ENCODE data around the gene FSTL3. TPM values are rescaled to one million over a fixed set of nuclear protein-coding genes. Genes with fewer than 3 reads are reported as not detected.

The FSTL3 gene
- total and polyA plus RNA-seq, 4 donors, result 15.1 to 172 (median 114) TPM

DNA sequence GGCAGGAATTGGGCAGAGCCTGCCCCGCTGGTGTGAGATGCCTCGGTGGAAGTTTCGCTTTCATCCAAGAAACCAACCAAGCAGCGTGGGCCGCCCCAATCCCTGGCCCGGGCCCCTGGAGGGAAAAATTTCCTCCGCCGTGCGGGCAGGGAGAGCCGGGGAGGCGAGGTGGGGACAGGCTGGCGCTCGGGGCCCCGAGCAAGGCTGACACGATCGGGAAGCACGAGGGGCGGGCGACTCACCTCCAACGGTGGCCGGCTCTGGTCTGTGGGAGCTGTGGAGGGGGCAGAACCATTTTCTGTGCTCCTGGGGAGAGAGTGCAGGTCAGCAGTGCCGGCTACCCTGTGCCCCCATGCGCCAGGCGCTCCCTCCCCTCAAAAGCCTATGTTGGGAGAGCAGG lies 24.2 kb upstream of the FSTL3 start:
- H3K9ac ChIP-seq (ENCODE audit: insufficient read depth in 1 of 2, low read length in 2 of 2), result no peak overlapping the region
- WGBS, 2 donors, result 90 to 92% methylated on average over 24 of the region's 24 CpGs
- DNase-seq (no peak), ATAC-seq (ENCODE audit: insufficient read depth, low FRiP score) (no peak)
- no peak for TF ChIP-seq CTCF (IDR thresholded peaks at IDR 0.05; ENCODE audit: control extremely low read depth, extremely low read depth)
- no peak overlapping the region for H3K27ac ChIP-seq (ENCODE audit: low read depth in 1 of 2, low read length in 1 of 2)
- no peaks in the 10 kb centered on the region for H3K27me3 ChIP-seq (ENCODE audit: control insufficient read depth in 3 of 3, insufficient read depth in 3 of 3, low read length in 2 of 3)
- H3K9me3 ChIP-seq (ENCODE audit: control insufficient read depth in 4 of 4, insufficient read depth in 3 of 4, low read length in 3 of 4), result no peaks in the 10 kb centered on the region
- no peak overlapping the region for H3K4me3 ChIP-seq
- peaks cover 2 to 63% (median 12%) of the 10 kb centered on the region in 4 donors for H3K36me3 ChIP-seq (ENCODE audit: control insufficient read depth in 4 of 4, insufficient read depth in 4 of 4, low read length in 4 of 4)
- no peaks in the 10 kb centered on the region for H3K4me1 ChIP-seq (ENCODE audit: control insufficient read depth in 5 of 5, insufficient read depth in 5 of 5, low read length in 5 of 5)

DNA sequence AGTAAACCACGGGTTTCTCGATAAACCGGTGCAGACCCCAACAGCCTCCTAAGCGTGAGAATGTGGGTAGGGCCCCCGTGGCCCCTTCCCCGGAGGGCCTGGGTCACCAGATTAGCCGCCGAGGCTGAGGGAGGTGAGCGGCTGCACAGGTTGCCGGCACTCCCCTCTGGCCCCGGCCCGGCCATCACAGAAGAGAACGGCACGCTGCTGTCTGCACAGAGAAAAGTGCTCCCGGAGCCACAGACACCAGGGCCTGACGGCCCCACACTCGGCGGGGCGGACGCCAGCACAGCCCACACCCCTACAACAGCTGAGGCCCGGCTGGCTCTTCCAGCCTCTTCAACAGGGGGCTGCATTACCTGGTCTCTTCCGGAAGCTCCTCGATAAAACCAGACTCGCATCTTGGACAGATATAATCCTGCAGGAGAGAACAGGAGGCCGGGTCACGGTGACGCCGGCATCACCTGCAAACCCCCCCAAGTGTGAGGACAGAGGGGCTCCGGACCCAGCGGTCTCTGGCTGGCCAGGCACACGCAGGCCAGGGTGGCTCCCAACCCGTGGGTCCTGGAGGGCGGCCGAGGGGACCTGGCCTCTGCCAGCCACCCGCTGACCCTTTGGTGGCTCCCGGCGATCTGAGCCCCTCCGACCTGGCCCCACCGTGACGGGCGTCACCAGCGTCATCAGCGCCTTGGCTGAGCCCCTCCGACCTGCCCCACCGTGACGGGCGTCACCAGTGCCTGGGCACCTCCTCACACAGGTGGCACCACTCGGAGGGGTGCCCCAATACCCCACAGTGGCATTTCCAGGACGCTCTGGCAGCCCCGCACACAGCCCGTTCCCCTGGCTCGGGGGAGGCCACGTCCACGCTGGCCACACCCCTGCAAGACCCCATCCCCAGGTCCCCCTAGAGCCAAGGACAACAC lies 23.5 kb upstream of the FSTL3 start:
- TF ChIP-seq CTCF (IDR thresholded peaks at IDR 0.05; ENCODE audit: control extremely low read depth, extremely low read depth), result no peak
- no peaks in the 10 kb centered on the region for H3K4me1 ChIP-seq (ENCODE audit: control insufficient read depth in 5 of 5, insufficient read depth in 5 of 5, low read length in 5 of 5)
- 94 to 95% methylated on average over 45 to 54 of the region's 54 CpGs for WGBS, 2 donors
- no peak overlapping the region for H3K4me3 ChIP-seq
- ATAC-seq (ENCODE audit: insufficient read depth, low FRiP score), result no peak
- H3K9me3 ChIP-seq (ENCODE audit: control insufficient read depth in 4 of 4, insufficient read depth in 3 of 4, low read length in 3 of 4), result no peaks in the 10 kb centered on the region
- H3K27ac ChIP-seq (ENCODE audit: low read depth in 1 of 2, low read length in 1 of 2), result no peak overlapping the region
- no peaks in the 10 kb centered on the region for H3K27me3 ChIP-seq (ENCODE audit: control insufficient read depth in 3 of 3, insufficient read depth in 3 of 3, low read length in 2 of 3)
- peaks cover 2 to 60% (median 10%) of the 10 kb centered on the region in 4 donors for H3K36me3 ChIP-seq (ENCODE audit: control insufficient read depth in 4 of 4, insufficient read depth in 4 of 4, low read length in 4 of 4)
- DNase-seq, result no peak
- no peak overlapping the region for H3K9ac ChIP-seq (ENCODE audit: insufficient read depth in 1 of 2, low read length in 2 of 2)

DNA sequence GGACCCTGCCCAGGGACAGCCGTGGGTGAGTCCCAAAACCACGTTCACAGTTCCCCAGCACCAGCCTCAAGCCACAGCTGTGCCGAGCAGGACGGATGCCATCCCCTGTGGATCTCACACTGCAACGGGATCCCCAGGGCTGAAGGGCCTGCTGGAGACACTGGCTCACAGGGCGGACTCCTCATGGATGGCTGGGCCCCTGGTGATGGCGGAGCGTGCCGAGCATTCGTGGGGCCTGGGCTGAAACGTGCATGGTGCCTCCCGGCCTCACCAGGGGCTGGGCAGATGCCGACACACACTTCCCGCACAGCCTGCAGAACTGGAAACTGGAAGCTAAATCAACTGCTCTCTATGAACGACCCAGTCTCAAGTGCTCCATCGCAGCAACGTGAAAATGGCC lies 22.8 kb upstream of the FSTL3 start:
- ATAC-seq (ENCODE audit: insufficient read depth, low FRiP score) (no peak), DNase-seq (no peak)
- peaks cover 2 to 58% (median 10%) of the 10 kb centered on the region in 4 donors for H3K36me3 ChIP-seq (ENCODE audit: control insufficient read depth in 4 of 4, insufficient read depth in 4 of 4, low read length in 4 of 4)
- H3K4me3 ChIP-seq, result no peak overlapping the region
- H3K27me3 ChIP-seq (ENCODE audit: control insufficient read depth in 3 of 3, insufficient read depth in 3 of 3, low read length in 2 of 3), result no peaks in the 10 kb centered on the region
- H3K9ac ChIP-seq (ENCODE audit: insufficient read depth in 1 of 2, low read length in 2 of 2), result no peak overlapping the region
- H3K27ac ChIP-seq (ENCODE audit: low read depth in 1 of 2, low read length in 1 of 2), result no peak overlapping the region
- no peaks in the 10 kb centered on the region for H3K9me3 ChIP-seq (ENCODE audit: control insufficient read depth in 4 of 4, insufficient read depth in 3 of 4, low read length in 3 of 4)
- TF ChIP-seq CTCF (IDR thresholded peaks at IDR 0.05; ENCODE audit: control extremely low read depth, extremely low read depth), result no peak
- H3K4me1 ChIP-seq (ENCODE audit: control insufficient read depth in 5 of 5, insufficient read depth in 5 of 5, low read length in 5 of 5), result peaks cover 0 to 3% (median 0%) of the 10 kb centered on the region in 5 donors
- WGBS, 2 donors, result 85 to 92% methylated on average over 17 of the region's 17 CpGs

Data from lung (tissue), 12 donors.